Activated CD8-positive, alpha-beta memory T cell treated with anti-CD3 and anti-CD28 coated beads, Interleukin-2, amount 10 ng/mL, durations not matched to agents 7 days and 5 days (primary cell): ENCODE results near the gene POMT2. TPM values are rescaled to one million over a fixed set of nuclear protein-coding genes. Genes with fewer than 3 reads are reported as not detected.

Source experiments
- ATAC-seq: fragments of 150-1000 bp; cut with Tn5 transposase; one replicate; pipeline ENCODE4 v1.10.0; 2021; ENCODE audit warnings: moderate library complexity
- CTCF ChIA-PET: fragments of 350-600 bp; sonication (Branson Sonifier 250); formaldehyde crosslinking; loops from one replicate; lab custom pipeline; 2021; ENCODE audit warnings: antibody characterized with exemption; lab: Charles Lee
- DNase-seq: peaks from one replicate; pipeline ENCODE4 v3.0.0-alpha.2; 2020
- H3K27ac Mint-ChIP-seq: one replicate; pipeline ENCODE4 v1.8.0; 2021; ENCODE audit warnings: mild to moderate bottlenecking, mixed read lengths
- H3K27me3 Mint-ChIP-seq: one replicate; pipeline ENCODE4 v1.8.0; 2021; ENCODE audit warnings: mixed read lengths
- H3K36me3 Mint-ChIP-seq: one replicate; pipeline ENCODE4 v1.8.0; 2021; ENCODE audit warnings: mild to moderate bottlenecking, mixed read lengths
- H3K4me1 Mint-ChIP-seq: one replicate; pipeline ENCODE4 v1.8.0; 2021; ENCODE audit warnings: mixed read lengths
- H3K4me3 Mint-ChIP-seq: one replicate; pipeline ENCODE4 v1.8.0; 2021; ENCODE audit warnings: mild to moderate bottlenecking, moderate library complexity, mixed read lengths
- H3K9me3 Mint-ChIP-seq: one replicate; pipeline ENCODE4 v1.8.0; 2022; ENCODE audit warnings: low read depth, mixed read lengths
- total RNA-seq, 2 experiments: library from RNA; stranded (reverse); gene quantifications; one replicate each; pipeline ENCODE4 v1.2.3, GENCODE V29; 2021

POMT2 gene
- total RNA-seq, 2 experiments from 2014 or later, result 14.3 to 16.2 TPM

DNA sequence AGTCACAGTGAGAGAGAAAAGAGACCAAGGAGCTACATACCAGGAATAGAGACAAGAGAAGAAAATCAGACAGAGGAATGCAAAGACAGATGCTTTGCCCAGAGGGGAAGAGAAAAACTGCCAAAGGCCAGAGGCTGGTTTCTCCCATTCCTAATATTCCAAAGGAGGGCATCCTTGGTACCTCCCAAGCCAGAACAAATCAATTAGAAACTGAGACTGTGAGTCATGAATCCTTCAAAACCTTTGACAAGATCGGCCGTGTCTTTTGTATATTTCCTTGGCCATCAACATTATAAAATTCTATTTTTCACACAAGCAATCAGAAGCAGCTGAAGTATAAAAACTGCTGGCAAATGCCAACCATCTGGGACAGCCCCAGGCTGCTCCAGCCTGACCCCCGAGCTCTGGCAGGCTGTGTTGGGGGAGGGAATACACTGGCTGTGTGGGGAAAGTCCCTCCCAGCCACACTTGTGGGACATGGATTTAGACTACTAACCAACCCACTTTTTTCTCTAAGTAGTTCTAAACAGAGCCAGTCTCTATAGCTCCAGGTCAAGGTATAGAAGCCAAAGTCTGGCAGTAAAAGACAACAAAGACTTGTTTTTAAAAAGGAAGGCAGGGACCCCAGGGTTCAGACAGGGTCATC, 13.7 kb downstream of the POMT2 start:
- H3K4me3 Mint-ChIP-seq, result no peak overlapping the region
- ATAC-seq (no peak), DNase-seq (no peak)
- CTCF ChIA-PET, result interaction anchor here (0.9 to 10.6 kb wide), 3 partner anchors 8 to 24 kb away, joined by 3 to 170 read pairs (median 3); partner anchors contain the start of genes GSTZ1 and POMT2
- no peaks in the 10 kb centered on the region for H3K9me3 Mint-ChIP-seq
- H3K4me1 Mint-ChIP-seq, result peaks cover 32% of the 10 kb centered on the region
- peaks cover 3% of the 10 kb centered on the region for H3K27me3 Mint-ChIP-seq
- no peaks in the 10 kb centered on the region for H3K36me3 Mint-ChIP-seq
- no peak overlapping the region for H3K27ac Mint-ChIP-seq

DNA sequence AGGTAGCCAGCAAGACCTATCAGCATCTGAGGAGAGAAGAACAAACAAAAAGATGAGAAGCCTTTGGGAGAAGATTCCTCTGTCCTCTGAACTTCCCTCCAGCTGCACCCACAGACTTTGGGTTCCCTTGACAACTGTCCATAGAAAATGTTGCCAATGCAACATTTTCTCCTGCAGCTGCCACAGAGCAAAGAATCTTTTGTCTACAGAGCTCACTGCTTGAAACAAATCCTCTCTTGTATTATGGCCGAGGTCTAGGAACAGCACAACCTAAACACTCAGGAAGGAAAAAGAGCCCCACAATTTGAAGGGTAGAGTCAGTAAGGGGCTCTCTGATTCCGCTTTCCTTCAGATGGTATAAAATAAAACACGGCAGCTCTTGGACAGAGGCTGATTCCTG, 14.3 kb downstream of the POMT2 start:
- ATAC-seq, result no peak
- Mint-ChIP-seq H3K27me3 (peaks cover 3% of the 10 kb centered on the region), H3K27ac (no peak overlapping the region), H3K4me3 (no peak overlapping the region), H3K9me3 (no peaks in the 10 kb centered on the region), H3K36me3 (no peaks in the 10 kb centered on the region), H3K4me1 (peaks cover 32% of the 10 kb centered on the region)
- CTCF ChIA-PET, result interaction anchor here (0.9 to 10.6 kb wide), 3 partner anchors 9 to 24 kb away, joined by 3 to 170 read pairs (median 3); partner anchors contain the start of genes GSTZ1 and POMT2
- no peak for DNase-seq

DNA sequence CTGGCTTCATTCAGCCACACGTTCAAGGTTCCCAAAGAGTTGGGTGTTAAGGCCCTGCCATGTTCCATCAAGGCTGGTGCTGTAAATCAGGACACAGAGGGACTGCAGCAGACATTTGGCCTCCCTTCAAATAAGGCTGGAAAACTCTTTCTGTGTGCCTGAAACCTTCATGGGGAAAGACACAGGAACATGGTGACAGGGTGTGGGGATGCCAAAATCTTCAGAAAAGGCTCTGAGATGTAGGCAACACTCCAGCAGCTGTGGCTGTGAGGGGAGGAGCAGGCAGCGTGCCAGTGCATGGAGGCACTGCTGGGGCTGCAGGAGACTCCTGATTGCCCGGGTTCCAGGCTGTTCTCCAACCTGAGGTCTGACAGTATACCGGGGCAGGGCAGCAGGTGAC, 15.0 kb downstream of the POMT2 start:
- Mint-ChIP-seq H3K4me1 (peaks cover 32% of the 10 kb centered on the region), H3K27me3 (peaks cover 3% of the 10 kb centered on the region), H3K36me3 (no peaks in the 10 kb centered on the region), H3K4me3 (no peak overlapping the region), H3K9me3 (no peaks in the 10 kb centered on the region), H3K27ac (no peak overlapping the region)
- CTCF ChIA-PET, result interaction anchor here (1.2 to 10.6 kb wide), 3 partner anchors 10 to 154 kb away, joined by 5 to 170 read pairs (median 29); partner anchors contain the start of genes GSTZ1 and POMT2
- DNase-seq, result no peak
- no peak for ATAC-seq

DNA sequence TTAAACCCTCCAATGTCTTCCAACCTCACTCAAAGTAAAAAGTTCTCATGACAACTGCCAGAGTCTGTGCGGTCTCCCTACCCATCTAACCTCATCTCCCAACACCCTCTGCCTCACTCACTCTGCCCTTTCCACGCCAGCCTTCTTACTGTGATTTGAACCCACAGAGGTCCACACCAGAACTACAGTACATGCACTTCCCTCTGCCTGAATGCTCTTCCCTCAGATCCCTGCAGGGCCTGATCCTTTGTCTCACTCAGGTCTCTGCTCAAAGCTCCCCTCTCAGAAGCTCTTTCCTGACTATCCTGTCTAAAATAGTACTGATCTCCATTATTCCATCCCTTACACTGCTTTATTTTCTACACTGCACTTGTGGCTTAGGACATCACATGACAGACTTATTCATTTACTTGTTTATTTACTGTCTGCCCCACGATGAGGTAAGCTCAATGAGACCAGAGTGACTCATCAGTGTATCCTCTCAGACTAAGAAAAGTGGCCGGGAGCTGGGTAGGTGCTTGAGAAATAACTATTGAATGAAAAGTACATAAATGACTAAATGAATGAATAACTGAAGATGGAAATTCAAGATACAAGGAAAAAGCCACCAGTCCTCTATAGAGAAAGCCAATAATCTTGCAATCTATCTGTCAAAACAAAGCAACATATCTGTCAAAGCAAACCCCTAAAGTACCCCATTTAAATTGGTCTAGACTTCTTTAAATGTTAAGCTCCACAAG, 17.1 kb downstream of the POMT2 start:
- H3K27ac Mint-ChIP-seq, result peak overlapping the region; percentile 73
- H3K4me3 Mint-ChIP-seq, result no peak overlapping the region
- no peaks in the 10 kb centered on the region for H3K36me3 Mint-ChIP-seq
- peaks cover 26% of the 10 kb centered on the region for H3K4me1 Mint-ChIP-seq
- peaks cover 3% of the 10 kb centered on the region for H3K27me3 Mint-ChIP-seq
- ATAC-seq (peak; percentile 81), DNase-seq (peak; percentile 78)
- no peaks in the 10 kb centered on the region for H3K9me3 Mint-ChIP-seq
- CTCF ChIA-PET, result interaction anchor here (0.8 to 10.6 kb wide), 6 partner anchors 8 to 180 kb away, joined by 3 to 170 read pairs (median 6); partner anchors contain the start of genes GSTZ1, POMT2, SAMD15 and TMED8

GRCh38 chr14:77302926-77303325, 17.8 kb downstream of the POMT2 start:
- CTCF ChIA-PET, result interaction anchor here (0.8 to 10.6 kb wide), 7 partner anchors 8 to 156 kb away, joined by 3 to 170 read pairs (median 5); partner anchors contain the start of genes GSTZ1, POMT2, SAMD15 and TMED8
- peaks cover 26% of the 10 kb centered on the region for H3K4me1 Mint-ChIP-seq

GRCh38 chr14:77301103-77301502, 19.6 kb downstream of the POMT2 start:
- H3K4me1 Mint-ChIP-seq, result peaks cover 22% of the 10 kb centered on the region
- H3K9me3 Mint-ChIP-seq, result no peaks in the 10 kb centered on the region
- H3K27me3 Mint-ChIP-seq, result peaks cover 3% of the 10 kb centered on the region
- CTCF ChIA-PET, result interaction anchor here (0.8 to 10.6 kb wide), 10 partner anchors 11 to 250 kb away, joined by 3 to 170 read pairs (median 4); partner anchors contain the start of genes GSTZ1, POMT2, SAMD15 and TMED8
- DNase-seq, result peak; percentile 78
- no peak overlapping the region for H3K4me3 Mint-ChIP-seq
- no peak overlapping the region for H3K27ac Mint-ChIP-seq
- ATAC-seq, result no peak
- no peaks in the 10 kb centered on the region for H3K36me3 Mint-ChIP-seq

More at GRCh38 chr14:77302926-77303325, 17.8 kb downstream of the POMT2 start:
- ATAC-seq (peak; percentile 90), DNase-seq (peak; percentile 80)
- H3K36me3 Mint-ChIP-seq, result no peaks in the 10 kb centered on the region
- H3K27ac Mint-ChIP-seq, result peak overlapping the region; percentile 73
- no peaks in the 10 kb centered on the region for H3K9me3 Mint-ChIP-seq
- no peak overlapping the region for H3K4me3 Mint-ChIP-seq
- H3K27me3 Mint-ChIP-seq, result peaks cover 3% of the 10 kb centered on the region

DNA sequence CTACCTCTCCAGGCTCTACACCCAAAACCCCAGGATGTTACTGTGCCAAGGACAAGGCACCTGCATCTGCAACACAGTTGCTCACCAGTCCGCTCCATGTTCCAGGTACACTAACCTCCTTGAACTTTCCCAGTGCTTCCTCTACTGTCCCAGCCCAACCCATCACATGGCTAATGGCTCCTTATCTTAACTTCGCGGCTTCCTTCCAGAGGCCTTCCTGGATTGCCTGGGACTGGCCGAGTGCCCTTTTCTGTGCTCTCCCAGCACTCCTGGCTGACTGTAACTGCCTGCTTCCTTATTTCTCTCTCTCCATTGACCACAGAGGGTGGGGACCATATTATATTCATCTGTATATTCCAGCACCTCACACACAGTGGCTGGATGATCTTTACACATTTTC, 20.9 kb downstream of the POMT2 start:
- Mint-ChIP-seq H3K27me3 (peaks cover 2% of the 10 kb centered on the region), H3K9me3 (no peaks in the 10 kb centered on the region), H3K4me3 (no peak overlapping the region), H3K36me3 (no peaks in the 10 kb centered on the region), H3K4me1 (peaks cover 21% of the 10 kb centered on the region), H3K27ac (no peak overlapping the region)
- no peak for DNase-seq
- CTCF ChIA-PET, result interaction anchor here (0.6 to 10.6 kb wide), 3 partner anchors 16 to 248 kb away, joined by 3 to 170 read pairs (median 7); partner anchors contain the start of genes SAMD15 and TMED8
- ATAC-seq, result no peak

- DNase-seq, result no peak
- ATAC-seq, result no peak
- Mint-ChIP-seq H3K36me3 (no peaks in the 10 kb centered on the region), H3K9me3 (no peaks in the 10 kb centered on the region), H3K4me1 (no peaks in the 10 kb centered on the region), H3K27ac (no peak overlapping the region), H3K4me3 (no peak overlapping the region), H3K27me3 (no peaks in the 10 kb centered on the region)
- CTCF ChIA-PET, result interaction anchor here (2.0 kb wide), 1 partner anchor 19 kb away, joined by 7 read pairs; no protein-coding TSS in a partner anchor
Observed at GRCh38 chr14:77296906-77297305, 23.8 kb downstream of the POMT2 start.

- no peak for ATAC-seq
- no peak overlapping the region for H3K27ac Mint-ChIP-seq
- CTCF ChIA-PET, result interaction anchor here (2.0 kb wide), 1 partner anchor 20 kb away, joined by 7 read pairs; no protein-coding TSS in a partner anchor
Observed at GRCh38 chr14:77296155-77296554, 24.5 kb downstream of the POMT2 start.

DNA sequence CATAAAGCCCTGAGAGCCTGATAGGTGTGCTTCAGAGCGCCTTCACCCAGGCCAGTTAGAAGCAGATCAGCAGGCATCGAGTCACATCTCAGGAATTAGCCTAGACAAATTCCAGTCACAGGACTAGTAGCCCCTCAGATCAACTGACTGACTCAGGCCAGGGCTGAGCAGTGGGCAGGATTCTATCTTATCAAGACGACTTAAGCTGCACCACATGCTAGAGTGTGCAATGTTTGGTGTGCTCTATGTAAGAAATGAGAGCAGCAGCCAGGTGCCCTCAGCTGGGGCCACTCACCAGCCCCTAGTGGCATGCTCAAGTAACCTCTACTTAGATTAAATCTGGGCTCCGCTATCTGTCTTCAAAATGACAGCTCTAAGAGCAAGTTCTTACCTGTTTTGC, 30.0 kb downstream of the POMT2 start:
- CTCF ChIA-PET, result interaction anchor here (1.0 to 2.2 kb wide), 4 partner anchors 10 to 29 kb away, joined by 3 to 5 read pairs (median 4); no protein-coding TSS in a partner anchor
- ATAC-seq (no peak), DNase-seq (no peak)
- Mint-ChIP-seq H3K4me1 (no peaks in the 10 kb centered on the region), H3K9me3 (no peaks in the 10 kb centered on the region), H3K4me3 (no peak overlapping the region), H3K27me3 (no peaks in the 10 kb centered on the region), H3K36me3 (no peaks in the 10 kb centered on the region), H3K27ac (no peak overlapping the region)

More at GRCh38 chr14:77296155-77296554, 24.5 kb downstream of the POMT2 start:
- DNase-seq, result no peak
- H3K9me3 Mint-ChIP-seq, result no peaks in the 10 kb centered on the region
- H3K27me3 Mint-ChIP-seq, result no peaks in the 10 kb centered on the region
- H3K36me3 Mint-ChIP-seq, result no peaks in the 10 kb centered on the region
- H3K4me3 Mint-ChIP-seq, result no peak overlapping the region
- no peaks in the 10 kb centered on the region for H3K4me1 Mint-ChIP-seq

GRCh38 chr14:77286576-77286975, 34.1 kb downstream of the POMT2 start:
- Mint-ChIP-seq H3K4me1 (no peaks in the 10 kb centered on the region), H3K9me3 (no peaks in the 10 kb centered on the region), H3K27ac (no peak overlapping the region), H3K27me3 (no peaks in the 10 kb centered on the region), H3K36me3 (no peaks in the 10 kb centered on the region), H3K4me3 (no peak overlapping the region)
- ATAC-seq (no peak), DNase-seq (no peak)
- CTCF ChIA-PET, result no interaction called here

- no peak for ATAC-seq
- Mint-ChIP-seq H3K4me3 (no peak overlapping the region), H3K27me3 (no peaks in the 10 kb centered on the region), H3K9me3 (no peaks in the 10 kb centered on the region), H3K27ac (no peak overlapping the region), H3K36me3 (no peaks in the 10 kb centered on the region), H3K4me1 (no peaks in the 10 kb centered on the region)
- CTCF ChIA-PET, result interaction anchor here (2.7 kb wide), 1 partner anchor 32 kb away, joined by 9 read pairs; no protein-coding TSS in a partner anchor
- no peak for DNase-seq
Observed at GRCh38 chr14:77284466-77284865, 36.2 kb downstream of the POMT2 start.

GRCh38 chr14:77284066-77284465, 36.6 kb downstream of the POMT2 start:
- no peaks in the 10 kb centered on the region for H3K9me3 Mint-ChIP-seq
- H3K36me3 Mint-ChIP-seq, result no peaks in the 10 kb centered on the region
- H3K4me3 Mint-ChIP-seq, result no peak overlapping the region
- ATAC-seq, result no peak
- no peaks in the 10 kb centered on the region for H3K4me1 Mint-ChIP-seq
- no peak overlapping the region for H3K27ac Mint-ChIP-seq
- CTCF ChIA-PET, result interaction anchor here (1.6 to 2.7 kb wide), 2 partner anchors 31 to 32 kb away, joined by 3 to 9 read pairs; no protein-coding TSS in a partner anchor
- no peaks in the 10 kb centered on the region for H3K27me3 Mint-ChIP-seq
- DNase-seq, result no peak
